ENCODE measurements around the gene POLN.
"Not testable (repeated sequence)": the region's sequence is repeated elsewhere in the genome, so short reads cannot be mapped to it uniquely, and the experiment has no call there.

POLN gene

DNA sequence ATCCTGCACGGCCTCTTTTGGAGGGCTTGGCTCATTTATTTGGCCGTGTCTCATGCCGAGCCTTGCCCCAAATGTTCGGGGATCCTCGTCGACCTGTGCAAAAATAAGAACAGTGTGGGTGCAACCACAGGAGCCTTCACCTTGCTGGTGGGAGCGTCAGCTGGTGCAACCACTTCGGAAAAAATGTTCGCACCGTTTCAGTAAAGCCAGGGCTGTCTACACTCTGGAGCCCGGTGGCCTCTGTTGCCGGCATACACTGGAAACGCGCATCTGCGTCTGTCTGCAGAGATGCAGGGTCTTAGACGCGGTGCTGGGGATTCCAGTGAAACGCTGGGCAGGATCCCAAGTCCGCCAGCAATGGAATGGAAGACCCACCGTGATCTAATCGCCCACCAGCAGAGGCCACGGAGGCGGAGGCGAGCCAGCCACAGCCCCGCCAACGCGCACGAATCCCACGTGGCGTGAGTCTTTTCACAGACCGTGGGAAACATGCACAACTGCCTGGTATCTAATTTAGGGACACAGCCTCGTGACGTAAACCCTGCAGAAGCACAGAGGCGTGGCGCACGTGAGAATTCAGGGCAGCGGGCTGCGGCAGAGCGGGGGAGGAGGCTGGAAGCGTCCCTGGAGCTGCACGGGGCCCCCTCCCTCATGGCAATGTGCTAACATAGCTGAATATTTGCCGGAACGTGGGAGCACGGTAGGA lies 33.8 kb upstream of the POLN start:
- DNase-seq (ENCODE audit: low read depth in 3 of 3): no peak

DNA sequence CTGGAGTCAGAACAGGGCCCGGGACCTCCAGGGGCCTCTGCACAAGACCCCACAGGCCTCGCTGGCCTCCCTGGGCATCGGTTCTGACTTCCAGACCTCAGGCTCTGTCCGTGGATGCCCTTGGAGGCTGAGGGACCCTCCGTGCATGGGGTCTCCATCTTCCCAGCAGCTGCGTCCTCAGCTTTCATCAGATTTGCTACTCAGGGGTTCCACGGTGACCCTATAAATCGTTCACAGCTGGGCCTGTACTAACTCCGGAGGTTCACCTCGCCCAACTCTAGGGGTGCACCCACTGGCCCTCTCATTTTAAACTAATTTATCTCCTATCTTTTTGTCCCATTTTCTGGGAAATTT lies 33.1 kb upstream of the POLN start:
- not testable (repeated sequence) for DNase-seq (ENCODE audit: low read depth in 3 of 3)

DNA sequence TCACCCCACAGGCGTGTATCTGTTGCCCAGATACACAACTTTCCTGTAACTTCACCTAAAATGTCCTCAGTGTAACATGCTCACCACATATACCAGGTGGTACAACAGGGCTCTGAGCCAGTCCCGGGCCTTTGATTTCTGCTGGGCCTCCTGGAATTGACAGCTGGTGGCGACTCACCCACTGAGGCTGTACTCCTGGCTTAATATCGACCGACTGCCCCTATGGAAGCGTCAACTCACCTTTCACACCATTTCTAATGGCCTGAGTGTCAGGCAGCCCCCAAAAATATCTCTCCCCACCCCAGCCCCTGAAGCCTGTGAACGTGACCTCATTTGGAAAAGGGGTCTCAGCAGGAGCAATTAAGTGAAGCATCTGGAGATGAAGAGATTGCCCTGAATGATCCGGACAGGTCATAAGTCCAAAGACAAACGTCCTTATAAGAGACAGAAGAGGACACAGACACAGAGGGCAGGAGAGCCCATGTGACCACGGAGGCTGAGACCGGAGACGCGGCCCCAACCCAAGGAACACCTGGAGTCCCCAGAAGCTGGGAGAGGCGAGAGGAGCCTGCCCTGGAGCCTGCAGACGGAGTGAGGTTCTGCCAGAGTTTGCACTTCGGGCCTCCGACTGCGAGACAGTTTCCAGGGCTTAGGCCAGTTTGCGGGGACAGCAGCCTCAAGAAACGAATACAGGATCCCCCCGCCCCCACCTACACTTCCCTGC lies 32.6 kb upstream of the POLN start:
- no peak for DNase-seq (ENCODE audit: low read depth in 3 of 3)

DNA sequence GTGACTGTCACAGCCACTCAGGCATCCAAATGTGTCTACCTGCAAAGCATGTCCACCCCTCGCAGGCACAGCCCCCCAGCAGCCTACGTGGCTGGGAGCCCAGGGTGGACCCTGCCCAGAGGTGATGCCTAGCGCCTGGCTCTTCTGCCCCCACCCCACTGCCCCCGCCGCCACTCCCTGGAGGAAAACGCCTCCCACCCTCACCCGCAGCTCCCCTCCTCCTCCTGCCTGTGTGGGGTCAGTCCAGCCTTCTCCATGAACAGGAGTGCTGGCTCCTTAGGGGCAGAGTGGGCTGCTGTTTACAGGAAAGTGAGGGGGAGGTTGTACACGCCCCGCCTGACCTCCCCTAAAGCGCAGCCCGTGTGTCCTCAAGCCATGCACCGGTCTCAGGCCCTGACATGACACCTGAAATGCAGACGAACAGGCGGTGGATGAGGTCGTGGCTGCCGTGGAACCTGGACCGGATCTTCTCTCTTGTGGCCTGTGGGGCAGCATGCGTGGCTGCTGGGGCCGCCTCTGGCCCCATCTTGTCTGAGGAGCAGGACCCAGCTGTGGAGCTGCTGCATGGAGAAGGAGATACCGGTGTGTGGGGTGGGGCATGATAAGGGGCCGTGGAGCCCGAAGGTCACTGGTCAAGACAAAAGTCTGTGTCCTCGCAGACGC lies 31.9 kb upstream of the POLN start:
- DNase-seq (ENCODE audit: low read depth in 3 of 3): no peak

DNA sequence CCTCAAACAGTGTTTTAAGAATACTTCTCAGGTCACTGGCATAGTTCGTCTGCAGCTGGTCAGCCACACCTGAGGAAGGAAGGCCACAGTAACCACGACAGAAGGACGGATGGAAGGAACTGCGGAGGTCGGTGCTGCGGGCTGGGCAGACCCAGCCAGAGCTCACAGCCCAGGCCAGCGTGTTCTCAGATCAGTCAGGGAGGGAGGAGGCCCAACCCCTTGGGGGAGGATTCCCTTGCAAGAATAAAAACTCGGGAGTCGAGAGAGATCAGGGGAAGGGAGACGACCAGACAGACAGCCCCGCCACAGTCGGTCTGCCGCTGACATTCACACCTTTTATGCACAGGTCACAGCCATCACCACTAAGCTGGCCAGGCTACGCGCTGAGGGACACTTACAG lies 31.3 kb upstream of the POLN start:
- no peak for DNase-seq (ENCODE audit: low read depth in 3 of 3)

DNA sequence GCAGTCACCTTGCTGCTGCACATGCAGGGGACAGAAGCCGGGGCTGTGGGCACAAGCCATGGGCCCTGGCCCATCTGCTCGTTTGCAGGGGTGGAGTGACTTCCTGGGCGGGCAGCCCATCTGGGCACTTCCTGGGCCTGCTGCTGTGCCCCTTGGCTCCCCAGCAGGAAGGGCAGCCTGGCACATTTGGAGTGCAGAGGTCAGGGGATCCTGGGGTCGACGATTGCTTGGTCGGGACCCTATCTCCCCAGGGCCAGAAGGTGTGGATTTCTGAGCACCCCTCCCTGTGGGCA lies 30.9 kb upstream of the POLN start:
- no peak for DNase-seq (ENCODE audit: low read depth in 3 of 3)

DNA sequence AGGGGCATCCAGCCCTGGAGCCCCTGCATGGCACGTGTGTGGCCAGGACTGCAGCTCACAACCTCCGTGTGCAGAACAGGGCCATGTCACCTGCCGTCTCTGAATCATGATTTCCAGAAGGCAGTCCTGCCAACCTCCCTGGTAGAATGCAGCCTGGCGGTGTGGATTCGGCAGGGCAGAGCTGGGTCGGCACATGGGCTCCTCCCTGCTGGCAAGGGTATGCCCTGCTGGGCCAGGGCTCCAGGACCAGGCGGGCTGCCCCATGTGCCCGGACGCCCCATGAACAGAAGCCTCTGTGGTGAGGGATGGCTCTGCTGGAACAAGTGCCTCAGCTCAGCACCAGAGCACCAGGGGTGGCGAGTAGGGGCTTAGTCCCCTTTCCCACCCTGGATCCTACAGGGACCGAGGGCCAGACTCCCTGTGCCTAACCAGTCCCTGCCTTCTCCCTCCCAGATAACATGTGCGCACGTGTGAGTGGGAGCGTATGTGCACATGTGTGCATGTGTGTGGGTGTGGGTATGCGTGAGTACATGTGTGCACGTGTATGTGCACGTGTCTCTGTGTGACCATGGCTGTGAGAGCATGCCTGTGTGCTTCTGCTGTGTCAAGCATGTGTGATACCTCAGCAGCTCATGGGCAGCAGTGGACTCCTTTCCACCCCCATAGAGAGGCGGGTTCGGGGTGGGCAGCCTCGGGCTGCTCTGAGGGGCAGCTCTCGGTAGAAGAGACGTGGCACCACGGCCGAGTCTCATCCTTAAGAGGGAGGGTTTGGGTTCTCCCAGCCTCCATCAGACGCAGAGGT lies 30.3 kb upstream of the POLN start:
- no peak for DNase-seq (ENCODE audit: low read depth in 3 of 3)

DNA sequence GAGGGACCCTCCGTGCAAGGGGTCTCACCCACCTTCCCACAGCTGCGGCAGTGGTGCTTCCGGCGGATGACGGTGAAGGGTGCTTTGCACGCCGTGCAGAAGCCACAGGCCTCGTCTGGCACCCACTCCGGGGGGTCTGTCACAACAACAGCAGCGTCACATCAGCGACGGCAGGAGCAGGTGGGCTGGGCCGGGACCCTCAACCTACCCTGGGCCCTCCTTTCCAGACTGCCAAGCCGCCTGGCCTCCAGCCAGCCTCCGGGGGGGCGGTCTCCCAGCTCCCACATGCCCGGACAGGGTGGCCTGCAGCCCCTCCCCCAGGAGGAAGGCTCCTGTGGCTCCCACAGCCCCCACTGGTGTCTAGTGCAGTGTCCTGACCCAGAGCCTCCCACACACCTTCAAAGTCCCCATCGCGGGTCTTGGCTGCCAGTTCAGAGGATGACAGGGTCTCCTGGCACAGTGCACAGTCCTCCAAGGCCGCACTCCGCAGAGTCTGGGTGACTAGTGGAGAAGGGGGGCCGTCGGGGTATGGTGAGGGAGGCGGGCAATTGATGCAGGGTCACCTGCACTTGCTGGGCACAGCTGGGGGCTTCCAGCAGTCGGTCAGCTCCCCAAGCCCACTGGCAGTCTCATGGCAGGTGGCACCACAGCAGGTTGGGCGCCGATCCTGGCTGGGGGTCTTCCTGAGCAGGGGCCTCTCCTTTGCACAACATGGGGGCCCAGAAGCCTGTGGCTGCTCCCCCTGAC lies 29.5 kb upstream of the POLN start:
- DNase-seq (ENCODE audit: low read depth in 3 of 3): no peak

DNA sequence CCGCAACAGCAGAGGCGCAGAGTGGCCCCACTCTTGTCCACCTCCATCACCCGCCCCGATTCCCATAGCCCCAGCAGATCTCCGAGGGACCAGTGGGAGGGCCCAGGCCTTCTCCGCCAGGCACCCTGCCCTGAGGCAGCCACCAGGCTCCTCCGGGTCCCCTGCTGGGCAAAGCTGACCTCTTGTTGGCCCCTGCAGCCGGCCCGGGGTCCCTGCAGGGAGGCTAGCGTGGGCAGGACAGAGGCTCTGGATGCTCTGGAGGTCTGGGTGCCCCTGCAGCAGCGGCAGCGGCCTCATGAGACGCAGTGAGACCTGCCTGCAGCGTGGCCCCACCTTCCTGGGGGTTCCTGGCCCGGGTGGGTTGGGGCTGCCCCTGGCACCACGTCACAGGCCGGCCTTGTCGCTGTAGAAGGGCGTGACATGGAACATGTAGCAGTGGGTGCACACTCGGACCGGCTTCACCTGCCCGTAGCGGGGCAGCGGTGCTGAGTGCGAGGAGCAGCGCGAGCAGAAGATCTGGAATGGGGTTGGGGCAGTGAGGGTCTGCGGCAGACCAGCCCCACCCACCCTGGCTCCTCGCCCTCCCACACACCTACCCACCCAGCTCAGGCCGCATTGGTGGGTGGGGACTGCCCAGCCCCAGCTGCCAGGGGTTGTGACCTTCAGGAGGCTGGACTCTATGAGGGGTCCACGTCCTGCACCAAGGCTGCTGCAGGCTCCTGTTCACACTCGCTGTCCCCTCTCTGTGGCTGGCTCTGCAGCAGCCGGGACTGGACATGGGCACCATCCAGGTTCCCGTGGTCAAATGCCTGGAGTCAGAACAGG lies 28.6 kb upstream of the POLN start:
- no peak for DNase-seq (ENCODE audit: low read depth in 3 of 3)

DNA sequence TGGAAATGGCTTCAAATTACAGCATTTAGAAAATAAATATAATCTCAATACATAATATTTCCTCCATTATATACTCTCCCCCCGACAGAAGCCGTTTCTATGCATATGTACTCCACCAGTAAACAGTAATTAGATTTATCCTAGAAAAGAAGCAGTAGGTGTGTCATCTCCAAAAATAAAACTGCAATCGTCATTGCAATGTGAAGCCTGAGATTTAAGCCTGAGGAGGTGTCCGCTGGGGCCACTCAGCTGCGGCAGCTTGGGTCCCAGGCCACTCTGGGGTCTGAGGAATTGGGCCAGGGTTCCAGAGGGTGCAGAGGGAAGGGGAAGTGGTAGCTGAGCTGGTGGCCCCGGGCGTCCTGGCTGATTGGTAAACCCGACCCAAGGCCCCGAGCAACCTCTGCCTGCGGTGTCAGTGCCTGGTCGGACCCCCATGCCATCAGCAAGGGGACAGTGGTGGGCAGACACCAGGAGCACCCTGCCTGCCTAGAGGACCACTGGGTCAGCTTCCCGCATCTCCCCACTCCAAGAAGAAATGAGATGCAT lies 27.8 kb upstream of the POLN start:
- DNase-seq (ENCODE audit: low read depth in 3 of 3): no peak

DNA sequence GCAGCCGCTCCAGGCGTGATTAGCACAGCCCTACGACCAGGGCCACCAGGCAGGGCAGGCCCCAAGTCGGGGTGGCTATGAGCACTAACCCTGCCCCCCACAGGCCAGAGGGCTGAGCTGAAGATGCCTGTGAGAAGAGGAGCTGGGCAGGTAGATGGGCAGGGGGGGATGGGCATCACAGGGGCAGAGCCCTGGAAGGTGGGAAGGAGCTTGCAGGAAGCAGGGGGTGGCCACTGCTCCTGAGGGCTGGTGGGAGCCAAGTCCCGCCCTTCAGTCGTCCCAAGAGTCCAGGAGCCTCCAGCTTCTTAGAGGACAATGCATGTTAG lies 27.2 kb upstream of the POLN start:
- DNase-seq (ENCODE audit: low read depth in 3 of 3): no peak

DNA sequence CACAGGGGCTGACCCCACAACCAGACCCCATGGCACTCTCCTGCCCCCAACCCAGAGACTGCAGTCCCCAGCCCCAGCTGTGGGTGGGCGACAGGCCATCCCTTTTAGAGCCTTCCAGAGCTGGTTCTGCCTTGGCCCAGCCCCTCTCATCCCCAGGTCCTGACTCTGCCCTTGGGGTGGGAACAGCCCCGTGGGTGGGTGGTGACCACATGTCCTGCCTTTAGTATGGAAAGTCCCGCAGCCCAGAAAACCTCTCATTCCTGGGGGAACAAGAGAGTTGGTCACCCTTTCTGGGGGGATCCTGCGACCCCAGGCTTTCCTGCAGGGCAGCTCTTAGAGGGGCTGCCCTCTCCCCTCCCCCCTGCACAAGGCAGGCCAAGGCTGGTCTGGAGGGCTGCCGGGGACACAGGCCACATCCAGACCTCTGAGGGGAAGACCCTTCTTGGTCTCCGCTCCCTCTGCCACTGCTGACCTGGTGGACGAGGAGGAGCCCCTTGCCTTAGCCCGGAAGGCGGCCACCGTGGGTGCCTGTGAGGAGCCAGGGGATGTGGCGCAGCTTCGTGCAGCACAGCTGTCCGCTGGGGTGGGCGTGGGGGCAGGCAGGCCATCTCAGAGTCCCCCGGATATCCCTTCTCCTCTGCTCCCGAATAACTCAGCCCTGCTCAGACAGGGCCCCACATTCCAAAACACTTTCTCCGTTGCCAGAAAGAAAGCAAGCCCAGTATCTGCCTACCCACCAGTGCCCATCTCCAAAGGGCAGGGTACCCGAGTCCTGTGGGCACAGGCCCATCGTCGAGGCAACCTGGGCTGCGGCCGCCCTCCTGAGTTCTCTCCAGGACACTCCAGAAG lies 26.7 kb upstream of the POLN start:
- DNase-seq (ENCODE audit: low read depth in 3 of 3): no peak

DNA sequence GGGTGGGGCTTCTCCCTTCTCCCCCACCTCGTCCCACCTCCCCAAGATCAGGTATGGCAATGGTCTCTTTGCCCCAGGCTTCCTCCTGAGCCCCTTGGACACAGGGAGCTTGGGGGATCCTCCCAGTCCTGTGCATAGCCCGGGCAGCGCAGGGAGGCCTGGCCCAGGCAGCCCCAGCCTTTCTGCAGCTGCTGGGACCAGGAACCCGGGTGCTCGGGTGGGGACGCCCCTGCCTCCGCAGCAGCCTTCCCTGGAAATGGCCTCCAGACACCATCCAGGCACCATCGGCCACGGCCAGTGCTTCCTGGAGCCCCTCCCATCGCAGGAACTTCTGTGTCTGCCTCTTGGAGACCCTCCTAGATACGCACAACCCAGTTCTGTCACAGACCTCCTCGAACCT lies 25.9 kb upstream of the POLN start:
- no peak for DNase-seq (ENCODE audit: low read depth in 3 of 3)

DNA sequence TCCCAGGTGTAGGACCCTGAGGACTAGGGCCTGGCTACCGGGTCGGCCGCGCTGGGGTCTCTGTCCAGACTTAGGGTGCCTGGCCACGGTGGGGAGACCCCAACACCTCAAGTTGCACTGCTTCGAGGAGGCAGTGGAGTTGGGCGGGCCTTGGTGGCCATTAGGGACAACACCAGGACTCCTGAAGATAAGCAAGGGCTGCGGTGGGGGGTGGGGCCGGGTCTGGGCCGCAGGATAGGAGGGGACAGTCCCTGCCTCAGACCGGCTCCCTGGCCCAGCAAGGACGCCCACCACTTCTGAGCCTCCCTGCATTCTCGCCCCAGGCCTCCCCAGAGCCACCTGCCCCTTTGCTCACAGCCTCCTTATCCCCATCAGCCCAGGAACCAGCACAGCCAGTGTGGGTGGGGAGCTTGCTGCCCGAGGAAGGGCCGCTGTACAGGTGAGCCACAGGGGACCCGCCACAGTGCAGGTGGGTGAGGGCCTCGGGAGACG lies 25.4 kb upstream of the POLN start:
- DNase-seq (ENCODE audit: low read depth in 3 of 3): no peak

DNA sequence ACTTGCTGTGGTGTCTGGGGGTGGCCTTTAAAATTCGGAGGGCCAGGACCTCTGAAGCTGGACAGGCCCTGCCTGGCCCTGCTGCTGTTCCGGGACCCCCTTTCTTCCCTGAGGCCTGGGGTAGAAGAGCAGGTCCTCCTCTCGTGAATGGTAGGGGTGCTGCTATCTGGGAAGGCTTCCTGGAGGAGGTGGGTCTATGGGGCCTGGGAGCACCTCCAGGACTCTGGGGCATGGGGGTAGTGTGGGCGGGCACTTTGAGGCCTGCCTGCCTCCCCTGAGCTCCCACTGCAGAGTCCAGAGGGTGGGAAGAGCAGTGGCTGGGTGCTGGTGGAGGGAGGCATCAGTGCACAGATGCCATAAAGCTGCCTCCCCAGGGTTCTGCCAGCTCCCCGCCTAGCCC lies 24.9 kb upstream of the POLN start:
- no peak for DNase-seq (ENCODE audit: low read depth in 3 of 3)

DNA sequence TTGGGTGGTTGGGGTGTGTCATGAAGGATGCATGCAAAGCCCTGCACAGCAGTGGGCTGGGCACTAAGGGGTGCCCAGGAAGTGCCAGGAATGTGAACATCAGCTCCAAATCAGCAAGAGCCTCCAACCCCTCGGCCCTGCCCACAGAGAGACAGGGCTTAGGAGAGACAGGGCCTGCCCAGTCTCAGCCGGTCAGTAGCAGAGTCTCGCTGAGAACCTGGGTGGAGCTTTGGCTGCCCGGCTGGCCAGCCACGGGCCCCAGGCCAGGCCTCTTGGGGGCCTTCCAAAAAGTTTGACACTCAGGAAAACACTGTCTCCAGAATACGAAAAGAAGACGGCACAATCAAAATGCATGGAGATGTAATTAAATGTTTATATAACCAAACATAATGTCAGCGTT lies 24.3 kb upstream of the POLN start:
- DNase-seq (ENCODE audit: low read depth in 3 of 3): no peak

DNA sequence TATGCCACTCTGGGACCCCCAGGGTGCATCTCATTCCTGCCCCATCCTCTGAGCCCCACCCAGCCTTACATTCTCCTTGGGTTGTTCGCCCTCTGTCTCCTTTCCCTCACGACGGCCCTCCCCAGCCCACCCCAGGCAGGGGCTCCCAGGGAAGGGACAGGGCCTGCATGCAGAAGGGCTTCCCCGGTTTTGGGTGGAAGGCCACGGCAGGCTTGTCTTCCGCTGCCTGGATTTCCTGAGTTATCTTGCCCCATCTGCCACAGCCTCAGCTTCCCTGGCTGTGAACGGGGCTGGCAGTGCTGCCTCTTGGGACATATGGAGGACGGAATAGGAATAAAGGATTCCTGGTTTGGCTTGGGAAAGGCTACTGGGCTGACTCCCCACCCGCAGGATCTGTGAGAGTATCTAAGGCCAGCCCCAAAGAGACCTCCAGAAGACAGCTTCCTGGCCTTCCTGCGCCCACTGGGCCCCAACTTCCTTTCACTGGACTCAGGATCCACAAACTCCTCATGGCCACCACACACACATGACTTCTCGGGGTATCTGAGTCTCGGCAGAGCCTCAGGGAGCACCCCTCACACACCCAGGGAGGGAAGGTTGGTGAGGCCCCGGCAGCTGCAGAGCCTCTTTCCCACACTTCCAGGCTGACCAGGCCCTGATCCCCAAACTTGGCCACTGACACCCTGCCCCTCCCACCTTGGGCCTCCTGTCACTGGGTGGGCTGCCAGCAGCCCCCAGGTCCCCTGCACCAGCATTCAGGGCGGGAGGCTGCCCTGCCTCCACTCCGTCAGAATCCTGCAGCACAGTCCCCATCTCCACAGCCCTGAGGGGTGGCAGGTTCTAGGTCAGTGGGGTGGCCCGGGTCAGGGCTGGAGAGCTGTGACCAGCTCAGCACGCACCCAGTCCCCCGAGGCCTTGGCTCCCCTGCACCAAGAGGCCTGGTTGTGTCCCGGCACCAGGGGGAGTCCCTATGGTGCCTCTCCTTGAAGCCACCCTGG lies 23.5 kb upstream of the POLN start:
- DNase-seq (ENCODE audit: low read depth in 3 of 3): no peak

DNA sequence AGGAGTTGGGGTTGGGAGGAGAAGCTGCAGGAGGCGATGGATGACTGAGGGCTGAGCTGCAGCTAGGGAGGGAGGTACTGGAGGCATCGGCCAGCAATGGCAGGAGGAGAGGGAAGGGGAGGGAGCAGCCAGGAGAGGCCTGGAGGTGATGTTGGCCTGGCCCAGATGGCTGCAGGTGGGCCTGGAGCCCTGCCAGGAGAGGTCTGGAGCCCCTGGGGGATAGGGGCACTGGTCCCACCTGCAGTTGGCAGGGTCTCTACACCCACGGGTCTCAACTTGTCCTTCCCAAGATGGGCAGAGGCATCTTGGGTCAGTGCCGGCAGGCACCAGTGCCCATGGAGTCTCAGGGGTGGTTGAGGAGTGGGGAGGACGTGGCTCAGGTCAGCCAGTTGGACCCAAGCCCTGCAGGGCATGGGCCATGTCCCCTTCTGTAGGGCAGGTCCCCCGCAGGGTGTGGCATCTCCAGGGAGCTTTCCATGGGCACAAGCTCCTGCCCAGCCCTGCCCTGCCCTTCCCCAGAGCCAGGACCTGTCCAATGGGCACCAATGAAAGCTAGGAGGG lies 22.6 kb upstream of the POLN start:
- DNase-seq (ENCODE audit: low read depth in 3 of 3): no peak
